Astrocyte (in vitro differentiated cells and primary cell): ENCODE data around the gene PUDP. TPM values are rescaled to one million over a fixed set of nuclear protein-coding genes. Genes with fewer than 3 reads are reported as not detected.
A peak's percentile ranks its signal among the peaks of the same experiment; 100 is the strongest.

ENCODE experiments used
- DNase-seq: peaks from one replicate; pipeline ENCODE4 v3.0.0-alpha.2; 2010; ENCODE audit warnings: low read depth
- FAIRE-seq: peaks from 2 replicates; lab custom pipeline; 2011; peaks lifted over from hg19 to GRCh38; lab: Jason Lieb, UNC
- H2AFZ ChIP-seq: 2 replicates; pipeline ENCODE4 v1.6.0; 2012; ENCODE audit warnings: low read depth, low read length, inconsistent platforms
- H3K27ac ChIP-seq: 2 replicates; pipeline ENCODE4 v1.5.1; 2011; ENCODE audit warnings: low read depth, low read length, inconsistent platforms
- H3K27me3 ChIP-seq: 2 replicates; pipeline ENCODE4 v1.6.0; 2011; ENCODE audit warnings: low read length, inconsistent platforms; ENCODE audit not compliant: insufficient read depth
- H3K36me3 ChIP-seq: 2 replicates; pipeline ENCODE4 v1.5.1; 2011; ENCODE audit warnings: low read length, inconsistent platforms; ENCODE audit not compliant: insufficient read depth
- H3K4me1 ChIP-seq: 2 replicates; pipeline ENCODE4 v1.5.1; 2011; ENCODE audit warnings: low read length, inconsistent platforms; ENCODE audit not compliant: insufficient read depth
- H3K4me2 ChIP-seq: 2 replicates; pipeline ENCODE4 v1.6.0; 2012; ENCODE audit warnings: low read length, inconsistent platforms
- H3K4me3 ChIP-seq: 2 replicates; pipeline ENCODE4 v1.5.1; 2011; ENCODE audit warnings: low read depth, mild to moderate bottlenecking, low read length, inconsistent platforms; ENCODE audit not compliant: insufficient read depth
- H3K79me2 ChIP-seq: 2 replicates; pipeline ENCODE4 v1.6.0; 2012; ENCODE audit warnings: mild to moderate bottlenecking, low read length, inconsistent platforms; ENCODE audit not compliant: insufficient read depth
- H3K9ac ChIP-seq: 2 replicates; pipeline ENCODE4 v1.6.0; 2012; ENCODE audit warnings: mild to moderate bottlenecking, low read length, inconsistent platforms
- H3K9me3 ChIP-seq: 2 replicates; pipeline ENCODE4 v1.5.1; 2012; ENCODE audit warnings: low read depth, mild to moderate bottlenecking, low read length, inconsistent platforms; ENCODE audit not compliant: insufficient read depth
- H4K20me1 ChIP-seq: 2 replicates; pipeline ENCODE4 v1.6.0; 2012; ENCODE audit warnings: low read length, inconsistent platforms; ENCODE audit not compliant: insufficient read depth
- H3K27ac Mint-ChIP-seq: one replicate; pipeline ENCODE4 v1.8.0; 2021; ENCODE audit warnings: mild to moderate bottlenecking, mixed read lengths; ENCODE audit not compliant: unreplicated experiment
- H3K27me3 Mint-ChIP-seq: one replicate; pipeline ENCODE4 v1.8.0; 2021; ENCODE audit warnings: low read depth, mixed read lengths; ENCODE audit not compliant: unreplicated experiment
- H3K36me3 Mint-ChIP-seq: one replicate; pipeline ENCODE4 v1.8.0; 2021; ENCODE audit warnings: low read depth, mixed read lengths; ENCODE audit not compliant: unreplicated experiment
- H3K4me1 Mint-ChIP-seq: one replicate; pipeline ENCODE4 v1.8.0; 2021; ENCODE audit warnings: low read depth, mixed read lengths; ENCODE audit not compliant: unreplicated experiment
- H3K4me3 Mint-ChIP-seq: one replicate; pipeline ENCODE4 v1.8.0; 2021; ENCODE audit warnings: mild to moderate bottlenecking, moderate library complexity, mixed read lengths; ENCODE audit not compliant: unreplicated experiment
- H3K9me3 Mint-ChIP-seq: one replicate; pipeline ENCODE4 v1.8.0; 2021; ENCODE audit warnings: mild to moderate bottlenecking, mixed read lengths; ENCODE audit not compliant: unreplicated experiment
- CTCF ChIP-seq: IDR thresholded peaks from 2 replicates; pipeline ENCODE4 v1.5.1; 2011; ENCODE audit warnings: low read depth, mild to moderate bottlenecking, inconsistent platforms, low read length, moderate library complexity; ENCODE audit not compliant: insufficient read depth
- EZH2 ChIP-seq: IDR thresholded peaks from 2 replicates; pipeline ENCODE4 v1.6.1; 2012; ENCODE audit warnings: mild to moderate bottlenecking, low read length, inconsistent platforms; ENCODE audit not compliant: insufficient read depth
- total RNA-seq: library from RNA; stranded (reverse); gene quantifications from 2 replicates; pipeline ENCODE4 v1.2.1, GENCODE V29; 2021

The PUDP gene
- total RNA-seq, 1 donor from 2014 or later: 21.8 TPM

GRCh38 chrX:7109838-7110793 lies 37.8 kb downstream of the PUDP start:
- Mint-ChIP-seq H3K4me3 (no peak overlapping the region), H3K36me3 (no peaks in the 10 kb centered on the region), H3K9me3 (no peaks in the 10 kb centered on the region), H3K27ac (no peak overlapping the region), H3K4me1 (peaks cover 14% of the 10 kb centered on the region), H3K27me3 (no peaks in the 10 kb centered on the region)
- no peak for FAIRE-seq
- Histone ChIP-seq H3K27ac (no peak overlapping the region), H3K36me3 (no peaks in the 10 kb centered on the region), H3K4me3 (no peak overlapping the region), H3K27me3 (no peaks in the 10 kb centered on the region), H3K4me1 (no peaks in the 10 kb centered on the region), H2AFZ (no peak overlapping the region), H3K79me2 (no peaks in the 10 kb centered on the region), H3K4me2 (peak overlapping the region; percentile 77), H3K9ac (no peak overlapping the region), H4K20me1 (no peaks in the 10 kb centered on the region), H3K9me3 (no peaks in the 10 kb centered on the region)
- no peak for DNase-seq
- TF ChIP-seq EZH2 (no peak), CTCF (no peak)

- Mint-ChIP-seq H3K27me3 (no peaks in the 10 kb centered on the region), H3K9me3 (no peaks in the 10 kb centered on the region), H3K27ac (peak overlapping the region; percentile 81), H3K36me3 (no peaks in the 10 kb centered on the region), H3K4me1 (peaks cover 14% of the 10 kb centered on the region), H3K4me3 (no peak overlapping the region)
- Histone ChIP-seq H3K4me3 (no peak overlapping the region), H3K79me2 (no peaks in the 10 kb centered on the region), H3K9me3 (no peaks in the 10 kb centered on the region), H3K4me1 (no peaks in the 10 kb centered on the region), H3K27ac (no peak overlapping the region), H3K4me2 (peak overlapping the region; percentile 77), H2AFZ (peak overlapping the region; percentile 32), H4K20me1 (no peaks in the 10 kb centered on the region), H3K9ac (peak overlapping the region; percentile 37), H3K36me3 (no peaks in the 10 kb centered on the region), H3K27me3 (no peaks in the 10 kb centered on the region)
- TF ChIP-seq CTCF: no peak
- TF ChIP-seq EZH2: no peak
- peak; percentile 8 for DNase-seq
- peak; percentile 82 for FAIRE-seq
These were observed 38.9 kb downstream of the PUDP start for GRCh38 chrX:7109049-7109531.

GRCh38 chrX:7108030-7108429 lies 39.9 kb downstream of the PUDP start:
- Mint-ChIP-seq H3K4me3 (no peak overlapping the region), H3K27me3 (no peaks in the 10 kb centered on the region), H3K9me3 (no peaks in the 10 kb centered on the region), H3K4me1 (peaks cover 14% of the 10 kb centered on the region), H3K27ac (no peak overlapping the region), H3K36me3 (no peaks in the 10 kb centered on the region)
- Histone ChIP-seq H4K20me1 (no peaks in the 10 kb centered on the region), H3K4me2 (no peak overlapping the region), H3K79me2 (no peaks in the 10 kb centered on the region), H3K4me3 (no peak overlapping the region), H3K27ac (no peak overlapping the region), H3K36me3 (no peaks in the 10 kb centered on the region), H2AFZ (no peak overlapping the region), H3K9me3 (no peaks in the 10 kb centered on the region), H3K27me3 (no peaks in the 10 kb centered on the region), H3K9ac (no peak overlapping the region), H3K4me1 (no peaks in the 10 kb centered on the region)
- no peak for FAIRE-seq
- no peak for DNase-seq
- TF ChIP-seq CTCF (no peak), EZH2 (no peak)
